BLaER1 (cell line): ENCODE results near the gene ZNF536.

Experiments used
- H3K27ac ChIP-seq: shearing (Covaris generic); formaldehyde crosslinking; 2 replicates; pipeline ENCODE4 v1.8.1; 2022
- H3K27me3 ChIP-seq: shearing (Covaris generic); formaldehyde crosslinking; 2 replicates; pipeline ENCODE4 v1.8.1; 2022
- H3K36me3 ChIP-seq: shearing (Covaris generic); formaldehyde crosslinking; 2 replicates; pipeline ENCODE4 v1.8.1; 2022
- H3K4me1 ChIP-seq: shearing (Covaris generic); formaldehyde crosslinking; 2 replicates; pipeline ENCODE4 v1.8.1; 2022
- H3K4me2 ChIP-seq: shearing (Covaris generic); formaldehyde crosslinking; 2 replicates; pipeline ENCODE4 v1.8.1; 2022
- H3K4me3 ChIP-seq: shearing (Covaris generic); formaldehyde crosslinking; 2 replicates; pipeline ENCODE4 v1.8.1; 2022
- H3K9ac ChIP-seq: shearing (Covaris generic); formaldehyde crosslinking; 2 replicates; pipeline ENCODE4 v1.8.1; 2022
- H3K9me3 ChIP-seq: shearing (Covaris generic); formaldehyde crosslinking; 2 replicates; pipeline ENCODE4 v1.8.1; 2022
- H4K20me1 ChIP-seq: shearing (Covaris generic); formaldehyde crosslinking; 2 replicates; pipeline ENCODE4 v1.8.1; 2022
- Cebpa-rat ChIP-seq: shearing (Covaris generic); IDR thresholded peaks from 2 replicates; pipeline ENCODE4 v1.8.1; 2022

The ZNF536 gene

GRCh38 chr19:30580673-30581072 is 208.5 kb downstream of the ZNF536 start:
- H3K4me2 ChIP-seq = no peak overlapping the region
- H3K9me3 ChIP-seq = no peaks in the 10 kb centered on the region
- H3K27me3 ChIP-seq = no peaks in the 10 kb centered on the region
- no peaks in the 10 kb centered on the region for H3K4me1 ChIP-seq
- no peak overlapping the region for H3K9ac ChIP-seq
- H4K20me1 ChIP-seq = no peaks in the 10 kb centered on the region
- no peak for TF ChIP-seq Cebpa-rat
- H3K4me3 ChIP-seq = no peak overlapping the region
- H3K27ac ChIP-seq = no peak overlapping the region
- H3K36me3 ChIP-seq = no peaks in the 10 kb centered on the region

- Histone ChIP-seq H3K4me2 (no peak overlapping the region), H3K9me3 (no peaks in the 10 kb centered on the region), H4K20me1 (no peaks in the 10 kb centered on the region), H3K36me3 (no peaks in the 10 kb centered on the region), H3K9ac (no peak overlapping the region), H3K4me3 (no peak overlapping the region), H3K27me3 (no peaks in the 10 kb centered on the region), H3K4me1 (no peaks in the 10 kb centered on the region), H3K27ac (no peak overlapping the region)
- TF ChIP-seq Cebpa-rat = no peak
Measured at GRCh38 chr19:30584090-30584489, 211.9 kb downstream of the ZNF536 start.

- Histone ChIP-seq H3K9ac (no peak overlapping the region), H3K4me2 (no peak overlapping the region), H3K4me1 (no peaks in the 10 kb centered on the region), H3K4me3 (no peak overlapping the region), H3K27me3 (no peaks in the 10 kb centered on the region), H3K9me3 (no peaks in the 10 kb centered on the region), H3K36me3 (no peaks in the 10 kb centered on the region), H3K27ac (no peak overlapping the region), H4K20me1 (no peaks in the 10 kb centered on the region)
- TF ChIP-seq Cebpa-rat = no peak
Measured at GRCh38 chr19:30587869-30588268, 215.7 kb downstream of the ZNF536 start.

GRCh38 chr19:30590596-30591229 is 218.5 kb downstream of the ZNF536 start:
- Histone ChIP-seq H3K4me3 (no peak overlapping the region), H3K36me3 (no peaks in the 10 kb centered on the region), H3K27ac (no peak overlapping the region), H3K9me3 (no peaks in the 10 kb centered on the region), H3K4me2 (no peak overlapping the region), H3K9ac (no peak overlapping the region), H3K27me3 (no peaks in the 10 kb centered on the region), H4K20me1 (no peaks in the 10 kb centered on the region), H3K4me1 (no peaks in the 10 kb centered on the region)
- no peak for TF ChIP-seq Cebpa-rat

- H3K4me3 ChIP-seq = no peak overlapping the region
- no peak overlapping the region for H3K27ac ChIP-seq
- no peaks in the 10 kb centered on the region for H3K9me3 ChIP-seq
- H3K36me3 ChIP-seq = no peaks in the 10 kb centered on the region
- H3K9ac ChIP-seq = no peak overlapping the region
- H3K4me2 ChIP-seq = no peak overlapping the region
- no peaks in the 10 kb centered on the region for H3K4me1 ChIP-seq
- H3K27me3 ChIP-seq = no peaks in the 10 kb centered on the region
- no peaks in the 10 kb centered on the region for H4K20me1 ChIP-seq
- no peak for TF ChIP-seq Cebpa-rat
Measured at GRCh38 chr19:30593356-30593755, 221.2 kb downstream of the ZNF536 start.

GRCh38 chr19:30593975-30594745 is 222.0 kb downstream of the ZNF536 start:
- H3K4me2 ChIP-seq = no peak overlapping the region
- no peaks in the 10 kb centered on the region for H3K36me3 ChIP-seq
- H3K9ac ChIP-seq = no peak overlapping the region
- no peaks in the 10 kb centered on the region for H3K9me3 ChIP-seq
- H3K27me3 ChIP-seq = no peaks in the 10 kb centered on the region
- no peaks in the 10 kb centered on the region for H3K4me1 ChIP-seq
- no peak overlapping the region for H3K27ac ChIP-seq
- TF ChIP-seq Cebpa-rat = no peak
- no peaks in the 10 kb centered on the region for H4K20me1 ChIP-seq
- H3K4me3 ChIP-seq = no peak overlapping the region

GRCh38 chr19:30596268-30596667 is 224.1 kb downstream of the ZNF536 start:
- Histone ChIP-seq H3K36me3 (no peaks in the 10 kb centered on the region), H3K4me2 (no peak overlapping the region), H3K9me3 (no peaks in the 10 kb centered on the region), H4K20me1 (no peaks in the 10 kb centered on the region), H3K9ac (no peak overlapping the region), H3K4me1 (no peaks in the 10 kb centered on the region), H3K27me3 (no peaks in the 10 kb centered on the region), H3K4me3 (no peak overlapping the region), H3K27ac (no peak overlapping the region)
- no peak for TF ChIP-seq Cebpa-rat

GRCh38 chr19:30596813-30597399 is 224.7 kb downstream of the ZNF536 start:
- Histone ChIP-seq H3K27me3 (no peaks in the 10 kb centered on the region), H3K9ac (no peak overlapping the region), H4K20me1 (no peaks in the 10 kb centered on the region), H3K4me2 (no peak overlapping the region), H3K4me1 (no peaks in the 10 kb centered on the region), H3K36me3 (no peaks in the 10 kb centered on the region), H3K4me3 (no peak overlapping the region), H3K27ac (no peak overlapping the region), H3K9me3 (no peaks in the 10 kb centered on the region)
- TF ChIP-seq Cebpa-rat = no peak

- H3K9ac ChIP-seq = no peak overlapping the region
- H3K4me2 ChIP-seq = no peak overlapping the region
- H3K4me1 ChIP-seq = no peaks in the 10 kb centered on the region
- no peaks in the 10 kb centered on the region for H3K36me3 ChIP-seq
- TF ChIP-seq Cebpa-rat = no peak
- no peak overlapping the region for H3K4me3 ChIP-seq
- H3K27me3 ChIP-seq = no peaks in the 10 kb centered on the region
- H4K20me1 ChIP-seq = no peaks in the 10 kb centered on the region
- H3K27ac ChIP-seq = no peak overlapping the region
- H3K9me3 ChIP-seq = no peaks in the 10 kb centered on the region
Measured at GRCh38 chr19:30598688-30599087, 226.5 kb downstream of the ZNF536 start.

GRCh38 chr19:30602661-30603350 is 230.6 kb downstream of the ZNF536 start:
- Histone ChIP-seq H3K4me3 (no peak overlapping the region), H4K20me1 (no peaks in the 10 kb centered on the region), H3K27me3 (no peaks in the 10 kb centered on the region), H3K4me2 (no peak overlapping the region), H3K9me3 (no peaks in the 10 kb centered on the region), H3K4me1 (no peaks in the 10 kb centered on the region), H3K36me3 (no peaks in the 10 kb centered on the region), H3K9ac (no peak overlapping the region), H3K27ac (no peak overlapping the region)
- TF ChIP-seq Cebpa-rat = no peak
